Measurements from ENCODE around the gene RAPGEF6.
"Not testable (repeated sequence)": the region's sequence is repeated elsewhere in the genome, so short reads cannot be mapped to it uniquely, and the experiment has no call there.

RAPGEF6 gene

DNA sequence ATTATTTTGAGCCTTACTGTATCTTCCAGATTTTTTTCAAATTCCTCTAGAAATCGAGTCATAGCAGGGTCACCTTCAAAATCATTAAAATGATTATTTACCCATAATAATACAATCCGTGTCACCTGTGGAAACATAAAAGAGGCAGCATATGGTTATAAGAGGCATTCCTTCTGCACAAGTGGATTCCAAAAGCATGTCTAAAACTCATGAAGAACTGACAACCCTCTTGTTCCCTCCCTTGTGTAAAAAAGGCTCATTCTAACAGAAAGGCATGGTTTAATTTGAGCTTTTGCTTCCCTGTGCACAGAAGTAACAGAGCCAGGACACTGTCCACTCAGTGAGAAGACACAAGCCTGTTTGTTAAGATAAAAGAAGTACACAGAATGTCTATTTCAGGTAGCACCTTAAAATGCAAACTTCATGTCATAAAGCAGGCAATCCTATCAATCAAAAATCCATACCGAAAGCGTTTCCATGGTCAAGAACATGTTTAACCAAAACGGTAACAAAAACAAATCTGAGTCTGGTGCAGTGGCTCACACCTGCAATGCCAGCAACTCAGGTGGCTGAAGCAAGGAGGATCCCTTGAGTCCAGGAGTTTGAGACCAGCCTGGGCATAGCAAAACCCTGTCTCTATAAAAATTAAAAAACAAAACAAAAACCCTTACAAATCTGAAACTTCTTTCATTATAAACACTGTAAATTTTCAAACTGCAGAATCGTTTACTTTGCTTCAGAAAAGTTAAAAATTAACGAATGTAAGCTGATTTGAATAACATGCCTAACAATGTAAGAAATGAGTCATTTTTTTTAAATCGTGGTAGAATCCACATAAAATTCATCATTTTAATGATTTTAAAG lies 139.3 kb downstream of the RAPGEF6 start:
- no peak for DNase-seq

DNA sequence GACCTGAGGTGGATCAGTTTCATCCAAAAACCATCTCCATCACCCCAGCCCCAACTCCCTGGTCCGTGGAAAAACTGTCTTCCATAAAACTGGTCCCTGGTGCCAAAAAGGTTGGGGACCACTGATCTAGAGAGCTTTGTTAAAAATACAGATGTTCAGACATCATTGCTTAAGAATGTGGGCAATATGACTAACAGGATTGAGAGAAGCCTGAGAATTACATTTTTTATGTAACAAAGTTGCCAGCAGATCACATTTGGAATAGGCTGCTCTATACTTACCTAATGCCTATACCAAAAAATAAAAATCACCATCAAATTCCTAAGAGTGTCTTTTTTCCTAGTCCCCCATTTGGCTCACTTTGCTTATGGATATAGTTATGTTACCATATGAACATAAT lies 143.3 kb downstream of the RAPGEF6 start:
- DNase-seq = no peak

DNA sequence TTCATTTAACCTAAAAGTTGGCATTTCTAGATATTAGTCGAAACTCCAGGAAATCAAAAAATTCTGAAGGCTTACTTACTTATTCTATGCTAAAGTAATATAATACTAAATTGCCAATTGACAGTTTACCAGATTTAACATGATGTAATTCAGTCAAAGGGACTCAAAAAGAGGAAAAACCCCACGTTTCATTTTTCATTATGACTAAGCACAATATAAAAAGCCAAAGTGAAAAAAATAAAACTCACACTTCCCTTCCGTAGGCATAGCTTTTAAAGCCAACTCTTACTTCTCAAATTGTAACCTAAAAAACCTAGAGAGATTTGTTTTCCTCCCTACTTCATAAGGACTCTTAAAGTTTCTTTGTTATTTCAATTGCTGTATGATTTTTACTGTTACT lies 146.6 kb downstream of the RAPGEF6 start:
- DNase-seq = peak; percentile 89

- DNase-seq = not testable (repeated sequence)
These were observed 147.7 kb downstream of the RAPGEF6 start for GRCh38 chr5:131487371-131487770.

GRCh38 chr5:131482617-131483016 lies 152.4 kb downstream of the RAPGEF6 start:
- no peak for DNase-seq

DNA sequence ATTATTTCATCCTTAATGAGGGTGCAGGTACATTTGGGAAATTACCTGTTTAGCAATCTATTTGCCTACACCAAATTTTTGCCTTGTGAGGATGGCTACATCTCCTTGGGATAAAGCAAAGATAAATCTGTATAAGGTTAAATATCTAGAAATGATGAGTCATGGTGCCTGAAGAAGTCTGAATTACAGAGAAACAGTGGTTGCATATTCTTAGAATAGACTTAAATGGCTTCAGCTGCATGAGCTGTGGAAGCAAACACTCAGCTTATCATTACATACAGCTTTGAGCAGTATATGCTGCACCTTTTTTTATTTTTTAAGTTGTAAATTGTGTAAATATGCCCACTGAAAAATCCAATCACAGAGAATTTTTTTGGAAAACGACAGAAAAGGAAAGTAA lies 153.5 kb downstream of the RAPGEF6 start:
- DNase-seq = no peak

- DNase-seq = no peak
These were observed 159.5 kb downstream of the RAPGEF6 start for GRCh38 chr5:131475541-131475941.

GRCh38 chr5:131473731-131474130 lies 161.3 kb downstream of the RAPGEF6 start:
- DNase-seq = no peak

DNA sequence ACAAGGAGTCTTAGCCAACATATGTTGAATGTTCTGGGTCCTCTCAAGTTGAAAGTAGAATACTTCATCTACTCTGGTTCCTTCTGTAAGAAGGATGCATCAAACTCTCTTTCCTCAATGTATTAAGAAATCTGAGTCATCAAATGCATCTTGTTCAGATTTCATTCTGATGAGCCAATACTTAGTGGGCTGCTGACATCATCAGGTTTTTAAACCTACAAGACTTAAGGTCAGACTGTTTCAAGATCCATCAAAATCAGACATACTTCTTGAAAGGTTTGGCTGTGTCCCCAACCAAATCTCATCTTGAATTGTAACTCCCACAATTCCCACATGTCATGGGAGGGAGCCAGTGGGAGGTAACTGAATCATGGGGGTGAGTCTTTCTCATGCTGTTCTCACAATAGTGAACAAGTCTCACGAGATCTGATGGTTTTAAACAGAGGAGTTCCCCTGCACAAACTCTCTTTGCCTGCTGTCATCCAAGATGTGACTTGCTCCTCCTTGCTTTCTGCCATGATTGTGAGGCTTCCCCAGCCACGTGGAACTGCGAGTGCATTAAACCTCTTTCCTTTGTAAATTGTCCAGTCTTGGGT lies 168.8 kb downstream of the RAPGEF6 start:
- DNase-seq = peak; percentile 62

GRCh38 chr5:131463656-131464055 lies 171.4 kb downstream of the RAPGEF6 start:
- peak; percentile 12 for DNase-seq

DNA sequence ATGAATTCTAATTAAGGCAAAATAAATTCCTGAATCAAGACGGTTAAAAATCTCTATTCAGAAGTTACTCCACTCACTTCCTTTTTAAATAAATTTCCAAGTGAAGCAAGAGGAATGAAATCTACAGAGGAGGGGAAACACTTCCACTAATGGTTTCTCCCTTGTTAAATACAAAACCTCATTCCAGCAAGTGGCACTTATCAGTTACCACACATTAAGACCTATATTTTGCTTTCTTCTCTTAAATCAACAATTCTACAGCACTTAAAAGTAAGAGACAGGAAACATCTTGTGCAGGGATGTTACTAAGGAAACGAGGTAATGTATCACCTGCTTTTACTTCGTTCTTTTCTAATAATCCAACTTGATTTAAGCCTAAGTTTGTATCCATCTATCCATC lies 172.6 kb downstream of the RAPGEF6 start:
- peak; percentile 7 for DNase-seq

DNA sequence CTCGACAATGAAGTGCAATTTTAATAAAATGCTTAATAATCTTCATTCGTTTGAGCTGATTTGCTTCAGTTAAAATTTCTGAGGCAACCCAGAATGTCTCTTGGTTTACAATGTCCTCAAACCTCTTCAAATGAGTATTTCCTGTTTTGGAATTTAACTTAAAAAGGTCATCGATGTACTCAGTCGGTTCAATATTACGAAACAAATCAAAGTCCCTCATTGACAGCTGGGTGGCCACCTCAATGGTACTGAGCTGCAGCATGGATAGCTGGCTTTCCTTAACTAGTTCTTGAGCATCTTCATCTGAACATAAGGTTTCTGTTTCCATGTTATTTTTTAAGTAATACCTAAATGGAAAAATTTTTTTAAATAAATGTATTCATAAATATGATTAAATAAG lies 173.3 kb downstream of the RAPGEF6 start:
- DNase-seq = peak; percentile 3

DNA sequence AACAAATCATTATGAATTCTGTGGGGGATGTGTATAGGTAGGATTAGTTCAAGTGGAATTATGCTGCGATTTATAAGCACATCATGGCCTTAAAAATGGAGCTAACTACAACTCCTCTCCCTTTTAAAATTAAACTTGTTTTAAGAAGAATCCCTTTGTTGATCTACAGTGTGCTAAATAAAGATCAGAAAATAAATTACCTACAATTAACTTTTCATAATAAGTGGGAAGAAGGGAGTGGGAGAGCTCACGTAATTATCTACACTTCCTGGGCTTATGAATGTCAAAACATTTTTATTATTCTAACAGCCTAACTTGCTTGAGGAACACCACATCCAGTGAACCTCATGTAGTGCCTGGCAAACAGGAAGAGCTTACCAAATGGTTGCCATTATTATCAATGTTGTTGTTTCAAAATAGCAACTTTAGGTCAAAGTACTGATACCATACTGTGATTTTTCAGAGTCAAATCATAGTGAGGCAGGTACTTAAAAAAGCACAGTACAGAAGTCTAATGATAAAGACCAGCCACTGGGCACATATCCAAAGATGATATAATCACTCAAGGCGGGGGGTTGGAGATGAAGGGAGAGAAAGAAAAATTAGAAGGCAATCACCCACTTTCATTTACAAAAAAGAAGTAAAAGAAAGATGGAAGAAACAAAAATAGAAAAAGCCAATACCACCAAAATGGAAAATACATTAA lies 174.0 kb downstream of the RAPGEF6 start:
- no peak for DNase-seq

GRCh38 chr5:131460133-131460532 lies 174.9 kb downstream of the RAPGEF6 start:
- DNase-seq = no peak

DNA sequence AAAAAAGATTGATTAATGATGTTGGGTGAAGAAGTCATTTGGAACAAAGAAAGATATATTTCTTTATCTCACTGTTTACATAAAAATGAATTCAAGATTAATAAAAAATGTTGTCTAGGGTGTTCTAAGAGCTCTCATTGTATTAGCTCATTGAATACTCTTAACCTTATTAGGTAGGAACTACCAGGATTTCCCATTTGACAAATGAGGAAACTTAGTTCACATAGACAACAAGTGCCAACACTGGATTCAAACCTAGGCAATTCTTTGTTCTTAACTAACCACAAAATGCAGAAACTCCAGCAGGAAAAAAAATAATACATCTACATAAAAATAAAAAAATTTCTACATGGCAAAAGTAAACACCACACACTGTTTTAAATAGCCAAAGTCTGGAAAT lies 175.8 kb downstream of the RAPGEF6 start:
- no peak for DNase-seq

DNA sequence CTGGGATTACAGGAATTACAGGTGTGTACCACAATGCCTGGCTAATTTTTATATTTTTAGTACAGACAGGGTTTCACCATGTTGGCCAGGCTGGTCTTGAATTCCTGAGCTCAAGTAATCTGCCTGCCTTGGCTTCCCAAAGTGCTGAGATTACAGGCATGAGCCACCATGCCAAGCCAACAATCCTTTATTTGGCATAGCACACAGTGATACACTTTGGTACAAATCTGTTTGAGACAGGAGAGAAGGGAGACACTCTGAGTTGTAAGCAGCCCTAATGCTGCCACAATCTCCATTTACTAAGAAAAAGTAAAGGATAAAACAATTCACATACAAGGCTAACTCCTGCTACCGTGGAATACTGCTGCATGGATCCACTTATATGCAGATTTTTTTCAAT lies 177.8 kb downstream of the RAPGEF6 start:
- no peak for DNase-seq

DNA sequence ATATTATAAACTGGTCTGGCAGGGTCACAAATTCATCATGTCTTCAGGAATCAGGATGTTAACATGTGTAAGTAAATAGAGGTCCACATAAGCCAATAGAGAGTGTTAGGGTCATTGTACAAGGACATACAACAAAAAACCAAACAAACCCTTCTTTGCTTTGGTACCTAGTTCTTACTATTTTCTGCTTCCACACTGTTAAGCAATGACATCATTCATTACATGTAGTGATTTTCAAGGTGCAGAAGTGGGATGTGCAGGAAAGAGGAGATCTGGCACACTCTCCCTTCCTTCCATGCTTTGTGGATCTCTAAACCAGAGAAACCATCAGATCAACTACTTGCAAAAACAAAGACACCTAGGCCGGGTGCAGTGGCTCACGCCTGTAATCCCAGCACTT lies 184.1 kb downstream of the RAPGEF6 start:
- DNase-seq = no peak

DNA sequence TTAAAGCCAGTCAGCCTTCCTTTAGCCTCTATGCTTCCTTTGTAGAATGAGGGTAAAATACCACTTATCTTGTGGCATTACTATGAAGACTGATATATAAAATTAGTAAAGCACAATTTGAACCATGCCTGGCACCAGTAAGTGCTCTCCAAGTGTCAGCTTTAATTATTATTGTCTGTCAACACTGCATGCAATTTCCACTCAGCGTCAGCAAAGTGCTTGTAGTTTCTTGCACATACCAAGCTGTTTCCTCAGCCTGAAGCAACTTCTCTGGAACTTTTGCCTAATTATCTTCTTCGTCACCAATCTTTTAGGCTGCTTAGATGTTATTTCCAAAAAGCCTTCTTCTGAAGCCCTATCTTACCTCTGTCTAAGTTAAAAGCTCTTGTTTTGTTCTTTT lies 193.8 kb downstream of the RAPGEF6 start:
- DNase-seq = no peak

DNA sequence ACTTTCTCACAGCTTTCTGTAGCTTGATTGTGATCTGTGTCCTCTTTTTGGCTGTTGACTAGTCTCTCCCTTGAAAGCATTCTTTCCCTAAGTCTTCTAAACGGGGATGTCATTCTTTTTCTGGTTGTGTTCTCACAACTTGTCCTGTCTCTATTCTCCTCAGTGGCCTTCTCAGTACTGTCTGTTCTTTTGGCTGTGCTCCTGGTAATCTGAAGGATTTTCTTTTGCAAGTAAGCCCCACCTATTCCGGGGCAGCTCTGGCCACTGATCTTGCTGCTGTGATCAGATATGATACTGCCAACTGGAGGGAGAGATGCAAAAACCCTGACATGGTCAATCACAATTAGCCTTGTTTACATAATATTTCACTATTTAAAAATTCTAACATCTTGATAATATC lies 198.9 kb downstream of the RAPGEF6 start:
- DNase-seq = no peak

- no peak for DNase-seq
These were observed 201.9 kb downstream of the RAPGEF6 start for GRCh38 chr5:131433109-131433508.

DNA sequence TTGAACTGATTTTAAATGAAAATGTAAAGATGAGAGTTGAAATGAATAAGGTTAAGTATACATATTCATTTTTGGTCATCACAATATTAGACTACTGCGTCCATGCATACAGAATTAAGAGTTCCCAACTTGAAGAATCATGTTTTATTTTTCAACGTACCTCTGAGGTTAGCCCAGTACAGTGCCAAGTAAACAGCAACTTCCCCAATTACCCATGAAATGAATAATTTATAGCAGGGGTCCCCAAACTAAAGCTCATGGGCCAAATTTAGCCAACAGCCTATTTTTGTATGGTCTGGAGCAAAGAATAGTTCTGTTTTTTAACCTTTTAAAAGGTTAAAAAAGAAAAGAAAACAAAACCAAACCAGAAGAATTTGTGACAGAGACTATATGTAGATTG lies 203.2 kb downstream of the RAPGEF6 start:
- no peak for DNase-seq

DNA sequence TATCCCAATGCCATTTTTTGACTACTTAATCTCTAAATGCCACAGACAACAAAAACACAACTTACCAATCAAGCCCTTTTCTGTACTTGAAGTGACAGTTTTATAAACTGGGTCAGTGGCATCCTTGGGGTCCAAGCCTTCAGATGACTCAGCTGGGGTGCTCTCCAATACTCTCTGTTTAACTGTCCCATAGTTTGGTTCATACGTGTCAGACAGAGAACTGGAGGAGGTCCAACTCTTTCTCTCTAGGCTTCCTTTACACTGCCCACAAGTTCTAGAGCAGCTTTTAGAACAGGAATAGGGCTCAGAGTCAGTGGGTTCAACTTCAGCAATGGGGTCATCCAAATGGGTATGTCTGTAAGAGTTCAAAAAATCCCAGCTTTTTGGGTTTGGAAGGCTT lies 204.2 kb downstream of the RAPGEF6 start:
- no peak for DNase-seq

GRCh38 chr5:131426011-131426410 lies 209.0 kb downstream of the RAPGEF6 start:
- DNase-seq = no peak

DNA sequence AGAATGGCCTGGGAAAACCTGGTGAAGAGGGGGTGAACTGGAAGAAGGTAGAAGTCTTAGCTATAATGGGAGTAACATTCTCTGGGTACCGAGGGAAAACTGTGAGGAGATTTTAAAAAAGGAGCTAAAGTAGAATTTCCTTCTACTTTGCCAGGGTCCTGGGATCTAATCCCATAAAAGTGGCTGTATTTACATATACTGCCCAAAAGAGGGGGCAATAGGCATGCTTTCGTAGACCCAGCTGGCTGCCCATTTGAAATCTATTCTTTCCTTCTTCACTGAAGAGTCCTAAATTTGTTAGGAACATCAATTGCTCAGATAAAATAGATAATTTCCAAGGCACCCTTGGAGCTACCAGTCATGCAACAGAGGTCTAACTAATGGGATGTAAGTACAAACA lies 212.0 kb downstream of the RAPGEF6 start:
- DNase-seq = peak; percentile 11

Data from suppressor macrophage treated with lipopolysaccharide for 4 hours (primary cell).